Smooth muscle cell (in vitro differentiated cells): ENCODE results near the gene PCP2. TPM values are rescaled to one million over a fixed set of nuclear protein-coding genes. Genes with fewer than 3 reads are reported as not detected.

Experiments used
- DNase-seq: peaks from one replicate; lab custom pipeline; 2025; ENCODE audit not compliant: unreplicated experiment; lab: John Stamatoyannopoulos, UW
- H2AFZ ChIP-seq: fragments of 200-600 bp; sonication (generic); 2 replicates; pipeline ENCODE4 v1.6.0; 2016; ENCODE audit warnings: antibody characterized with exemption, low read depth, mild to moderate bottlenecking
- H3F3A ChIP-seq: fragments of 200-600 bp; sonication (generic); 2 replicates; pipeline ENCODE4 v1.6.0; 2017; ENCODE audit warnings: antibody characterized with exemption, low read depth
- H3K27ac ChIP-seq: fragments of 200-600 bp; sonication (generic); 2 replicates; pipeline ENCODE4 v1.5.1; 2016; ENCODE audit warnings: low read depth, mild to moderate bottlenecking
- H3K27me3 ChIP-seq: fragments of 200-600 bp; sonication (generic); 2 replicates; pipeline ENCODE4 v1.6.1; 2016; ENCODE audit warnings: low read depth, mild to moderate bottlenecking
- H3K36me3 ChIP-seq: fragments of 200-600 bp; sonication (generic); 2 replicates; pipeline ENCODE4 v1.5.1; 2016; ENCODE audit warnings: low read depth
- H3K4me1 ChIP-seq: fragments of 200-600 bp; sonication (generic); 2 replicates; pipeline ENCODE4 v1.5.1; 2016; ENCODE audit warnings: low read depth
- H3K4me2 ChIP-seq: fragments of 200-600 bp; sonication (generic); 2 replicates; pipeline ENCODE4 v1.6.0; 2016; ENCODE audit warnings: mild to moderate bottlenecking
- H3K4me3 ChIP-seq: fragments of 200-600 bp; sonication (generic); 2 replicates; pipeline ENCODE4 v1.5.1; 2016; ENCODE audit warnings: mild to moderate bottlenecking
- H3K79me2 ChIP-seq: fragments of 200-600 bp; sonication (generic); 2 replicates; pipeline ENCODE4 v1.6.0; 2016; ENCODE audit warnings: low read depth, mild to moderate bottlenecking
- H3K9ac ChIP-seq: fragments of 200-600 bp; sonication (generic); 2 replicates; pipeline ENCODE4 v1.6.0; 2016; ENCODE audit warnings: low read depth
- H3K9me3 ChIP-seq: fragments of 200-600 bp; sonication (generic); replicated peaks from 2 replicates; pipeline ENCODE4 v1.5.1; 2016; ENCODE audit warnings: low read depth
- H4K20me1 ChIP-seq: fragments of 200-600 bp; sonication (generic); 2 replicates; pipeline ENCODE4 v1.6.0; 2016; ENCODE audit warnings: low read depth
- CTCF ChIP-seq: fragments of 200-600 bp; sonication (generic); IDR thresholded peaks from 2 replicates; pipeline ENCODE4 v1.5.1; 2017; ENCODE audit warnings: borderline replicate concordance, mild to moderate bottlenecking, antibody characterized with exemption; ENCODE audit not compliant: insufficient read depth, poor library complexity, severe bottlenecking
- WGBS: methylation state at CpG from one replicate; pipeline ENCODE4 v1.1.7; 2016; ENCODE audit warnings: low lambda C conversion rate; 5-methylcytosine and 5-hydroxymethylcytosine counted together
- polyA plus RNA-seq: library from polyadenylated mRNA; unstranded; fragments of >200 nt; fragmentation: Nextera tagmentation; extraction: Ambion mirVana; gene quantifications from 2 replicates; pipeline ENCODE4 v1.2.1, GENCODE V29; 2016
- total RNA-seq: library from RNA; depleted of rRNA; stranded (reverse); fragments of >200 nt; gene quantifications from 2 replicates; pipeline ENCODE4 v1.2.3, GENCODE V29; 2014

Gene PCP2
- total and polyA plus RNA-seq, 2 experiments from 2014 or later = 0.35 TPM; not detected in 1

DNA sequence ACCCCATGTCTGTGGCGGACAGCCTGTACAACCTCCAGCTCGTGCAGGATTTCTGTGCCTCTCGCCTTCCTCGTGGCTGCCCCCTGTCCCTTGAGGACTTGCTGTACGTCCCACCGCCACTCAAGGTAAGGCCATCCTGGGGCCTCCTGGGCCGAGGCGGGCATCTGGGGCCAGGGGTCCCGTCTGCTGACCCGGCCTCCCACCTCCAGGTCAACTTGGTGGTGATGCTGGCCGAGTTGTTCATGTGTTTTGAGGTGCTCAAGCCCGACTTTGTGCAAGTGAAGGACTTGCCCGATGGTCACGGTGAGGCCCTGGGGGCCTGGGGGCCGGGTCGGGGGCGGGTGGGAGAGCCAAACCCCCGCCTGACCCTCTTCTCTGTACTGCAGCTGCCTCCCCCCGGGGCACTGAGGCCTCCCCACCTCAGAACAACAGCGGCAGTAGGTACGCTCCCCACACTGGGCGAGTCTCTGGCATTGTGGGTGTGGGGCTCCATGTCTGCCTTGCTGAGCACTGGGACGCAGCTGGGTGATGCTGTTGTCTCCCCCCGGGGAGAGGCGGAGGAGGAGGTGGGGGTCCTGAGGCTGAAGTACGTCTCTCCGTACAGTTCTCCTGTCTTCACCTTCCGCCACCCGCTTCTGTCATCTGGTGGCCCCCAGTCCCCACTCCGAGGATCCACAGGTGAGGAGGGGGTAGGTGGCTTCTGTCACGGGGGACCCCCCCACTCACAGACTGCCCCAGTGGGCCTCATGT is 22.9 kb downstream of the PCP2 start:
- no peaks in the 10 kb centered on the region for H3K36me3 ChIP-seq
- no peaks in the 10 kb centered on the region for H4K20me1 ChIP-seq
- no peaks in the 10 kb centered on the region for H3K9me3 ChIP-seq
- no peak for DNase-seq
- H3K4me3 ChIP-seq = no peak overlapping the region
- no peaks in the 10 kb centered on the region for H3K79me2 ChIP-seq
- no peak overlapping the region for H3K27ac ChIP-seq
- H2AFZ ChIP-seq = no peak overlapping the region
- H3K4me1 ChIP-seq = no peaks in the 10 kb centered on the region
- H3K27me3 ChIP-seq = no peaks in the 10 kb centered on the region
- 95% methylated on average over 16 of the region's 31 CpGs for WGBS
- H3K9ac ChIP-seq = no peak overlapping the region
- H3F3A ChIP-seq = no peaks in the 10 kb centered on the region
- TF ChIP-seq CTCF = no peak
- H3K4me2 ChIP-seq = no peak overlapping the region

- no peaks in the 10 kb centered on the region for H3K4me1 ChIP-seq
- no peak for TF ChIP-seq CTCF
- H3K36me3 ChIP-seq = no peaks in the 10 kb centered on the region
- no peaks in the 10 kb centered on the region for H3K79me2 ChIP-seq
- H3K4me3 ChIP-seq = no peak overlapping the region
- no peak overlapping the region for H2AFZ ChIP-seq
- WGBS = 94% methylated on average over 19 of the region's 25 CpGs
- H3K27me3 ChIP-seq = no peaks in the 10 kb centered on the region
- H3F3A ChIP-seq = no peaks in the 10 kb centered on the region
- no peak overlapping the region for H3K9ac ChIP-seq
- H3K9me3 ChIP-seq = no peaks in the 10 kb centered on the region
- no peak overlapping the region for H3K4me2 ChIP-seq
- no peak for DNase-seq
- no peaks in the 10 kb centered on the region for H4K20me1 ChIP-seq
- no peak overlapping the region for H3K27ac ChIP-seq
Measured at GRCh38 chr19:7607874-7608560, 25.5 kb downstream of the PCP2 start.

DNA sequence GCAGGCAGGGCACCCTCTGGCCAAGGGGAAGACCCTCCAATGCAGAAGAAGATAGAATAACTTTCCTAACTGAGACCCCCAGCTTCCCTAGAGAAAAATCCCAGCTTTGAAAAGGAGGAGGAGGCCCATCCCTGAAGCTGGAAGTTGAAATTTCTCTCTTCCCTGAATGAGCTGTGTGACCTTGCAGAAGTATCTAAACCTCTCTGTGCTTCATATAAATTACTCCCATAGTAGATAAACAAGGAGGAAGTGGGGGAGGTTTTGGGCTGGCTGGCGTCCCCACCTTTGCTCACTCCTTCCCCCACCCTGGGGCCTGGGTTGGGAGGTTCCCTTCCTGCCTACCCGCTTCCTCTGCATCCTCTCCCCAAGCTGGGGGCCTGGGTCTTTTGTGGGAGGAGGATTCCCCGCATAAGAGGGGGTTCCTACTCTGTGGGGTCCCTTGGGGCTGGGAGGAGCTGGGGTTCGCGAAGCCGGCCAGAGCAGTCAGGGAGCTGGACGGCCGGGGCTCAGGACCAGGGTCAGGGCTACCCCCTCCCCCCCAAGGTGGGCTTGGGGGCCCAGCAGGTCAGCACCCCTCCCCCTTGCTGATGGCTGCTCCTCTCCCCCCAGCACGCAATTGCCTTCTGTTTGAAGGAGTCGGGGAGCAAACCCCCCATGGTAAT is 26.2 kb downstream of the PCP2 start:
- Histone ChIP-seq H3K4me1 (no peaks in the 10 kb centered on the region), H3K79me2 (no peaks in the 10 kb centered on the region), H3K36me3 (no peaks in the 10 kb centered on the region), H3K9me3 (no peaks in the 10 kb centered on the region), H3K27me3 (no peaks in the 10 kb centered on the region), H3K9ac (no peak overlapping the region), H4K20me1 (no peaks in the 10 kb centered on the region), H3F3A (no peaks in the 10 kb centered on the region), H3K27ac (no peak overlapping the region), H2AFZ (no peak overlapping the region), H3K4me2 (no peak overlapping the region), H3K4me3 (no peak overlapping the region)
- no peak for TF ChIP-seq CTCF
- no peak for DNase-seq
- WGBS = 92% methylated on average over 8 of the region's 10 CpGs
